HG02678 (cell line): Measurements from ENCODE around the gene PGA5.

ENCODE experiments used
- ATAC-seq: cut with Tn5 transposase; IDR thresholded peaks from one replicate; pipeline ENCODE4 v1.9.1; 2021; ENCODE audit warnings: mild to moderate bottlenecking, moderate library complexity; ENCODE audit not compliant: unreplicated experiment

Gene PGA5

DNA sequence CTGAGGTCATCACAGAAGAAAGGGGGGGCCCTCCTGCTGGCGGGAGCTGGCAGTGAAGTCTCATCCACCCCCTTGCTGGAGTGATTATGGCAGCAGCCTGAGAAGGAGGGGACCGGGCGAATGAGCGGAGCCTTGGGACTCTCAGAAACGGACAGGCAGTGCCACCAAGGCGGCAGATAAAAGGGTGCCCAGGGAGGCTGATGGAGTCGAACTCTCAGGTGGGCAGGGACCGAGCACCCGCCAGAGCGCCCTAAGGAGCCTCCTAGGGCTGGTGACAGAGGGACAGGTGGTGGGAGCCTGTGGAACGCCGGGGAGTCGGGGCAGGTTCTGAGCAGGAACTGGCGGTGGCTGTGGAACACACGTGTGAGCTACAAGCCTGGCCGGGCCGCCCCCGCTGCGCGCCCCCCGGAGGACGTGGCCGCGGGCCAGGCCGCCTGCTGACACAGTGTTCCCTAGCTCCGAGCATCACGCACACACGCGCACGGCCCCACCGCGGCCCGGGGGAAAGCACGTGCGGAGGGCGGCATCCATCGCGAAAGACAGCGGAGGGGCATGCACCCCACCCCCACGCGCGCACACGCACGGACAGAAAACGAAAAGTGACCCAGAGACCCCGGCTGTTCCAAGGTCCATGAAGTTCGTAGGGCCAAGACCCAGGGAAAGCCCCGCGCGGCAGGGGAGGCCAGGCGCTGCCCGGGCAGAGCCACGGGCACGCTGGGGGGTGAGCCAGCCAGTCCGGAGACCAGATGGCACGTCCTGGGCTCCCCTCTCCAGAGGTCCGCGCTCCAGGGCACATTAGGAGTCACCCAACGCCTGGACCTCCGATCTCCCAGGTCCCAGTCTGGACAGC is 53.1 kb downstream of the PGA5 start:
- peak; percentile 31 for ATAC-seq

DNA sequence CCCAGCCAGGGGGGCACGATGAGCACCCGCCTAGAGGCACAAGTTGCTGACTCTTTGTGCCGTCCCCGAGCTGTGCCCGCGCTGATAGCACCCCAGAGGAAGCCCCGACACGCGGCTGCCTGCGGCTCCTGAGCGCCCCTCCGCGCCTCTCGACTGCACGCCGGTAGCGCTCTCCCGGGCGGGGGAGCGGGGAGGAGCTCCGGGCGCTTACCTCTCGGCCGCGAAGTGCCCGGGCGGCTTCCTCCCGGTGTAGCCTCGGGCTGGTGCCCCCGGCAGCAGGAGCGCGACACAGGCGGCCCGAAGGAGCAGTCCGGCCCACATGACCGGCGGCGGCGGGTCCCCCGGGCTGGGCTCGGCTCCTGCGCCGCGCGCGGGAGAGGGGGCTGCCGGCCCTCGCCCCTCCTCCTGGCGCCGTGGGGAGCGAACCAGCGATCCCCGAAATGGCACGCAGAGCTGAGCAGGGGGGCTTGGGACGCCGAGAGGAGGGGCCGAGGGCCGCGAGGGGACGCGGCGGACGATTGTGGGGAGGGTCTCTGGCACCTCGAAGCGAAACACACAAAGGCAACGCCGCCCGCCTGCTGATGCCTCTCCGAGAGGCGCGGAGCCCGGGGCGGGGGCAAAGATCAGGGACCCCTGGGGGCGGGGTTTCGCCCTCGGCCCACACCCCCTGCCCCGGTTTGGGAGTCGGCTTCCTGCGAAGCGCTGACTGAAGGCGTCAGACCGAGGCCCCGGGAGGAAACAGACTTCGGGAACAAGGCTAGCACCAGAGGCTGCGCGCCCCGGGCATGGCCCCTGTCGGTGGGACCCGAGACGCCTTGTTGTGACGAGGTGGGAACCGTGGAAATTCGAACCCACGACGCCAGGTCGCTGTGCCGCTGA is 54.0 kb downstream of the PGA5 start, which contains the start of gene VWCE:
Gene VWCE (minus strand): TSS at position 600 of the 879 bp plus-strand sequence. CDS start 279 bp downstream, at position 321.
- ATAC-seq = peak; percentile 76

DNA sequence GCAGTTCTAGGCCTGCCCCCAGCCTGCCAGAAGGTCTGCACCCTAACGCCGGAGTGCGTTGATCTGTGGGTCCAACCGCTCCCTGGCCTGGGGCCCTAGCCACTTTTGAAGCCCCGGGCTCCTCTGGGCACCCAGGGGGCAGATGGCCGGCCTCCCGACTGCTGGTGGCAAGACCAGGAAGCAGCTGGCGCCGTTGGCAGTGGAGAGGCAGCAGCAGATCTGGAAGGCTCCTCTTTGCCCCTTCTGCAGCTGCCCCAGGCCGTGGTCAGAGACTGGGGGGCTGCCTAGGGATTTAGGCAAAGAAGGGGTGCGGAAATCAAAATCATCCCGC is 54.6 kb downstream of the PGA5 start:
- ATAC-seq = no peak

DNA sequence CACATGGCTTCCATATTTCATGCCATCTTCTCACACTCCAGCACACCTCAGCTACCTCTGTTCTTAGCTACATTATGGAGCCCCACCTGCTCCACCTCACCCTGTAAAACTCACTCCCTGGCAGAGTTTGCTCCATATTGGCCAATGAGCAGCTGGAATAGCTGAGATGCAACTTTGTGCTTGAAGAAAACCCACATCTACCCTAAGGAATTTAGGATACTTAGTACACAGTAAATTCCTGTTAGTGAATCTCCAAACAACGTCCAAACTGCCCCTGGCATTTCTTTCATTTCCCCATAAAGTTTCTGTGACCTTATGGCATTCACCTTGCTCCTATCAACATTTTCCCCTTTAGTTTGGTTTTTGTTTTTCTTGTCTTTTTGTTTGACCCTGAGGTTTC is 56.4 kb downstream of the PGA5 start:
- ATAC-seq = no peak

DNA sequence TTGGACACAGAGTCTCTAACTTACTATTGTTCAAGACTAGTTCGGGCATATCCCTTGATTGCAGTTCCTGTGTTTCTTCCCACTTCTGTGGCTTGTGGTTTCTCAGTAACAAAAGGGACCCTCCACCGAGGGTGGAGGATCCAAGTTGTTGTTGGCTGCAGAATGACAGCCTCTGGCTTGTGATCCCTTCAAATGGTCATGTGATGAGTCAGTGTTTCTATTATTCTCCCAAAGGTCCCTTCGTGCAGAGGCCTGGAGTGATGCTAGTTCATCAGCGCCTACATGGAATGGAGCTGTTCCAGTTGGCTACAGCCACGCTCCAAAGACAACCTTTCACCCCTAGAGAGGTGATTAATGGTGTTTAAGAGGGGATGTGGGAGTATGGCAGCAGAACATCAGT is 56.8 kb downstream of the PGA5 start:
- no peak for ATAC-seq

DNA sequence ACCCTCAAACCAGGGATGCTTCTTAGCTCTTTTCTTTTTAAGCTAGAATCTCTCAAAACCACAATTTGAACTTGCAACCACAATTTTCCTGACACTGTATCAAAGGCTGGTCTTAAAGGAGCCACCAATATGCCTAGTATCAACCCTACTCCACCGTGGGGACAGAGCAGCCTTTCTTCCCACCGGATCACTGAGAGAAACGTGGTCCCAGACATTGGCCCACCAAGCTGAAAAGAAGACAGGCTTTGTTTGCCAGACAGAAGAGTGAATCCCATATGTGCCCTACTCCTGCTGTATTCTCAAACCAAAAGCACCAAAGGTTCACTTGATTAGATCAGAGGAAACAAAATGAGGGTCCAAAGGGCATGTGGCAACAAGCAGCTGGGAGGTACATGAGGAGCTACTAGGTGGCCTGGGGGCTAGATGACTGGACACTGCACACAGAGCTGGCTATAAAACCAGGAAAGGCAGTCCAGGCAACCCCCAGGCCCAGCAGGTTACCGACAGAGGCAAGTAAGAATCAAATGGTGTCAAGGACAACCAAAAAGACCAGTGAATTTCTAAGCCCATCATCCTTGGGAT is 57.8 kb downstream of the PGA5 start:
- no peak for ATAC-seq
